Keratinocyte (primary cell): ENCODE results near the gene CFAP46. TPM values are rescaled to one million over a fixed set of nuclear protein-coding genes. Genes with fewer than 3 reads are reported as not detected.
"Not testable (repeated sequence)": the region's sequence is repeated elsewhere in the genome, so short reads cannot be mapped to it uniquely, and the experiment has no call there.

Experiments used
- DNase-seq: peaks from one replicate; pipeline ENCODE4 v3.0.0-alpha.2; 2011; ENCODE audit warnings: low read depth, missing footprints, low spot score
- FAIRE-seq: peaks from 2 replicates; lab custom pipeline; 2011; peaks lifted over from hg19 to GRCh38; lab: Jason Lieb, UNC
- H2AFZ ChIP-seq: 2 replicates; pipeline ENCODE4 v1.6.0; 2012; ENCODE audit warnings: low read length, control low read depth, inconsistent platforms; ENCODE audit not compliant: control insufficient read depth
- H3K27ac ChIP-seq: 2 replicates; pipeline ENCODE4 v1.5.1; 2011; ENCODE audit warnings: low read length; ENCODE audit not compliant: control insufficient read depth, insufficient read depth
- H3K27me3 ChIP-seq: 3 replicates; pipeline ENCODE4 v1.6.0; 2011; ENCODE audit warnings: low read length; ENCODE audit not compliant: control insufficient read depth, insufficient read depth; ENCODE audit errors: extremely low read depth
- H3K36me3 ChIP-seq, 2 experiments: 2 replicates in 1 of 2; 3 replicates in 1 of 2; pipeline ENCODE4 v1.5.1; 2011; ENCODE audit warnings: low read length in 2 of 2, mild to moderate bottlenecking in 1 of 2; ENCODE audit not compliant: control insufficient read depth in 2 of 2, insufficient read depth in 2 of 2; ENCODE audit errors: extremely low read depth in 1 of 2
- H3K4me1 ChIP-seq: 3 replicates; pipeline ENCODE4 v1.5.1; 2011; ENCODE audit warnings: low read length; ENCODE audit not compliant: control insufficient read depth, insufficient read depth; ENCODE audit errors: extremely low read depth
- H3K4me2 ChIP-seq: 3 replicates; pipeline ENCODE4 v1.6.0; 2011; ENCODE audit warnings: low read depth, low read length; ENCODE audit not compliant: control insufficient read depth, insufficient read depth; ENCODE audit errors: extremely low read depth
- H3K4me3 ChIP-seq, 3 experiments: fragments of 200-600 bp in 1 of 3; sonication (generic) in 1 of 3; 2 replicates in 2 of 3; 3 replicates in 1 of 3; pipeline ENCODE4 v1.5.1; 2011 to 2016; ENCODE audit warnings: low read length in 3 of 3, mild to moderate bottlenecking in 3 of 3, control low read depth in 2 of 3, inconsistent platforms in 1 of 3, low read depth in 1 of 3, mixed read lengths in 1 of 3, mixed run types in 1 of 3, moderate library complexity in 1 of 3; ENCODE audit not compliant: control insufficient read depth in 2 of 3, insufficient read depth in 2 of 3; ENCODE audit errors: extremely low read depth in 1 of 3
- H3K79me2 ChIP-seq: 2 replicates; pipeline ENCODE4 v1.6.0; 2012; ENCODE audit warnings: low read length; ENCODE audit not compliant: control insufficient read depth, insufficient read depth
- H3K9ac ChIP-seq: 3 replicates; pipeline ENCODE4 v1.6.0; 2011; ENCODE audit warnings: low read length; ENCODE audit not compliant: control insufficient read depth, insufficient read depth; ENCODE audit errors: extremely low read depth
- H3K9me1 ChIP-seq: 3 replicates; pipeline ENCODE4 v1.6.0; 2011; ENCODE audit warnings: low read length; ENCODE audit not compliant: control insufficient read depth, insufficient read depth; ENCODE audit errors: extremely low read depth
- H3K9me3 ChIP-seq: 2 replicates; pipeline ENCODE4 v1.5.1; 2012; ENCODE audit warnings: low read depth, low read length; ENCODE audit not compliant: control insufficient read depth
- H4K20me1 ChIP-seq: 3 replicates; pipeline ENCODE4 v1.6.0; 2011; ENCODE audit warnings: low read length; ENCODE audit not compliant: control insufficient read depth, insufficient read depth; ENCODE audit errors: extremely low read depth
- CTCF ChIP-seq, 3 experiments: IDR thresholded peaks in 1 of 3; conservative IDR thresholded peaks in 1 of 3; optimal IDR thresholded peaks in 1 of 3; 2 replicates in 2 of 3; 3 replicates in 1 of 3; pipeline versions ENCODE3 to v1.5.1; 2011; ENCODE audit warnings: low read length in 3 of 3, mild to moderate bottlenecking in 3 of 3, moderate library complexity in 2 of 3, control low read depth in 1 of 3, inconsistent platforms in 1 of 3; ENCODE audit not compliant: insufficient read depth in 2 of 3; ENCODE audit errors: extremely low read depth in 1 of 3
- EZH2 ChIP-seq: IDR thresholded peaks from one replicate; pipeline ENCODE4 v1.6.1; 2012; ENCODE audit warnings: inconsistent platforms, mild to moderate bottlenecking, low read length, moderate library complexity
- dilution Hi-C: fragments of 300-500 bp; cut with MboI; formaldehyde crosslinking; loops from one replicate; pipeline ENCODE4 v1.7.0; 2020; ENCODE audit warnings: low sequenced_read_pairs; ENCODE audit not compliant: extremely low pct_ligation_motif_present
- polyA plus RNA-seq, 5 experiments: library from polyadenylated mRNA; depleted of rRNA in 3 of 5; stranded (reverse) in 3 of 5; stranded (forward) in 1 of 5; unstranded in 1 of 5; fragments of >200 nt; gene quantifications; 1 replicate in 1 of 5; 2 replicates in 3 of 5; 3 replicates in 1 of 5; pipeline versions ENCODE4 v1.2.1 to v1.2.3, GENCODE V29; 2011 to 2012; ENCODE audit warnings: missing spikeins in 2 of 5, low read depth in 1 of 5, low replicate concordance in 1 of 5

CFAP46 gene
- polyA plus RNA-seq, 1 donor (not counting 4 experiments of a cell fraction or from before 2014, with no cell fraction given) = 1.00 TPM

- DNase-seq (no peak), FAIRE-seq (no peak)
- Histone ChIP-seq H3K79me2 (no peaks in the 10 kb centered on the region), H3K36me3 (no peaks in the 10 kb centered on the region), H3K4me2 (no peak overlapping the region), H4K20me1 (no peaks in the 10 kb centered on the region), H3K27me3 (no peaks in the 10 kb centered on the region), H3K9me3 (peaks cover 5% of the 10 kb centered on the region), H3K4me1 (peaks cover 27% of the 10 kb centered on the region), H2AFZ (no peak overlapping the region), H3K27ac (no peak overlapping the region), H3K4me3 (no peak overlapping the region), H3K9ac (no peak overlapping the region), H3K9me1 (no peaks in the 10 kb centered on the region)
- dilution Hi-C loops = no loop called here
- no peak for TF ChIP-seq CTCF (optimal IDR thresholded peaks at IDR 0.05 in 1 of 3, IDR thresholded peaks at IDR 0.05 in 1 of 3, conservative IDR thresholded peaks at IDR 0.05 in 1 of 3; ENCODE audit: extremely low read depth in 1 of 3, insufficient read depth in 2 of 3, low read length in 3 of 3)
- TF ChIP-seq EZH2 = no peak
Measured at GRCh38 chr10:132904814-132905649, 37.3 kb downstream of the CFAP46 start.

GRCh38 chr10:132904181-132904813 is 38.1 kb downstream of the CFAP46 start:
- FAIRE-seq (no peak), DNase-seq (peak; percentile 19)
- H3K27me3 ChIP-seq = no peaks in the 10 kb centered on the region
- H3K4me1 ChIP-seq = peaks cover 27% of the 10 kb centered on the region
- H3K9ac ChIP-seq = peak overlapping the region; percentile 85
- no peaks in the 10 kb centered on the region for H3K9me1 ChIP-seq
- no peaks in the 10 kb centered on the region for H4K20me1 ChIP-seq
- H3K9me3 ChIP-seq = peaks cover 5% of the 10 kb centered on the region
- H3K4me3 ChIP-seq = peak overlapping the region in 2 of 3 experiments; percentile 10 to 37
- H3K4me2 ChIP-seq = peak overlapping the region; percentile 57
- no peaks in the 10 kb centered on the region for H3K79me2 ChIP-seq
- peak overlapping the region; percentile 98 for H3K27ac ChIP-seq
- dilution Hi-C loops = no loop called here
- no peak for TF ChIP-seq EZH2
- peak; percentile 86 to 94 (median 94) for TF ChIP-seq CTCF (optimal IDR thresholded peaks at IDR 0.05 in 1 of 3, IDR thresholded peaks at IDR 0.05 in 1 of 3, conservative IDR thresholded peaks at IDR 0.05 in 1 of 3; ENCODE audit: extremely low read depth in 1 of 3, insufficient read depth in 2 of 3, low read length in 3 of 3)
- H3K36me3 ChIP-seq = no peaks in the 10 kb centered on the region
- no peak overlapping the region for H2AFZ ChIP-seq

GRCh38 chr10:132902656-132903575 is 39.5 kb downstream of the CFAP46 start:
- Histone ChIP-seq H3K27ac (peak overlapping the region; percentile 98), H3K4me3 (peak overlapping the region; percentile 32 to 57 (median 37)), H3K4me1 (peaks cover 27% of the 10 kb centered on the region), H3K4me2 (peak overlapping the region; percentile 73), H2AFZ (peak overlapping the region; percentile 61), H3K9ac (peak overlapping the region; percentile 85)
- H4K20me1 ChIP-seq, H3K36me3 ChIP-seq, H3K9me1 ChIP-seq, H3K79me2 ChIP-seq, dilution Hi-C loops, H3K9me3 ChIP-seq, H3K27me3 ChIP-seq: not testable (repeated sequence)
- DNase-seq = peak; percentile 73
- FAIRE-seq = peak; percentile 26
